ENCODE results near the gene PSMC5.

Gene PSMC5

DNA sequence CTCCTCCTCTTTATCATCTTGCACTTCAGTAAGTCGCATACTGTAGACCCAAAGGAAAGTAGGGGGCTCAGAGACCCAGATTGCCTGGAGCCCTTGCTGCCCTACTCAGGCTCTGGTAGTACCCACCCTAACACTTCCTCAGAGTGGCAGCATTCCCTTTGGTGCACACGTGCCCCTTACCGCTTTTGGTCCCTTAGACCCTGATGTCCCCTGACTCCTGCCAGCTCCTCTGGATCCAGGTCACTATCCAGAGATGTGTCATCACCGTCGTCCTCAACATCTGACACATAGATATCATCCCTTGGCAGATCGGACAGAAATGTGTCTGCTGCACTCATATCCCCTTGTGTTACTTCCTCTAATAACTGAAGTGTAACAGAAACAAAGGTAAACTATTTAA is 5.4 kb upstream of the PSMC5 start:
- DNase-seq: no peak

DNA sequence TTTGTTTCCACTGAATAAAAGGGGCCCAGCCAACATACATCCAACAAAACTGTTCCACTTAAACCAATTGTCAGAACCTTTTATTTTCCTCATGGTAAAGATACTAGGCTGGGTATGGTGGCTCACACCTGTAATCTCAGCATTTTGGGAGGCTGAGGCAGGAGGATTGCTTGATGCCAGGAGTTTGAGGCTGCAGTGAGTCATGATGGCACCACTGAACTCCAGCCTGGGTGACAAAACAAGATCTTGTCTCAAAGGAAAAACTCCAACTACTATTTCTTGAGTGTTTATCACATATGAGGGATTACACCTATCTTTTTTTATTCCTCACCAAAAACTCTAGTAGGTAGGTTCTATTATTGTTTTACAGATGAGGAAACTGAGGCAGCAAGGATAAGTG is 4.7 kb upstream of the PSMC5 start:
- no peak for DNase-seq

DNA sequence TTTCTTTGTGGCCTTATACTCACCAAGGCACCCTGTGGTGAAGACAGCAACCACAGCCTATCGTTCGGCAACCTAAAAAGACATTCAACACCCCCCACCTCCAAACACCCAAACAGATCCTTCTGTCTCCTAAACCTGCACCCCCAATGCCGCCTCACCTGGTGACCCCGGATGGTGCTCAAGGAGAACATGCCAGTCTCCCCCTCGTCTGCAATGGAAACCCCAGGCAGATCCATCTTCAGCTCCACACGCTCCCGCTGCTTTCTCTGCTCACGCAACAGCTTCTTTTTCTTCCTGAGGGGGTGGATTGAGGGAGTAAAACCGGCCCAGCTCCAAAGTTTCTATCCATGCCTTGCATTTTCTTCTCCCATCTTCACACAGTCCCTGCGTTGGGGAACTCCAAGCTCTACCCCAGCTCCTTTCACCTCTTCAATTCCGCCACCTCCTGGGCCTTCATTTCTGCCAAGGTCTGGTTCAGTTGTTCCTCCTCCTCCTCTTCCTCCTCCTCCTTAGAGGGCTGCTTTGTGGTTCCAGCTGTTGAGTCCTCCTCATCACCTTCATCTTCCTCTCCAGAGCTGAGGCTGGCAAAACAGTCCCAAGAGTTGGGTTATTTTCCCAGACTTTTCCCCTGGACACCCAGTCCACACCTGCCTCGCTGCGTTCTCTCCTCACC is 3.4 kb upstream of the PSMC5 start:
- no peak for DNase-seq

DNA sequence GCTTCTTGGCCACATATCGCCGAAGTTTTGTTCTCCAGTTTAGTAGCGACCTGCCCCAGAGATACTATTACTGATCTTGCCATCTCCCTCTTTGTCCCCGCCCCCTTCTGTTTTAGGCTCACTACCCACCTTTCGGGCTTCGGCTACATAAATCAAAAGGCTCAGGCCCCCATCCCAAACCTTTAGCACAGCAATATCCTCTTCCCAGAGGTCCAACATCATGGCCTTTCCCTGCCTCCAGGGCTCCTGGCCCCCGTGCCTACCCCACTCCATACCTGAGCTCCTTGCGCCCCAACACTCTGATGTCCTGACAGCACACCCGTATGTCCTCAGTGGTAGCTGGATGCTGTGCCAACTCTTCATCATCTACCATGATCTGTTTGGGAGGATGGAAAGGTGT is 2.9 kb upstream of the PSMC5 start:
- DNase-seq: no peak

DNA sequence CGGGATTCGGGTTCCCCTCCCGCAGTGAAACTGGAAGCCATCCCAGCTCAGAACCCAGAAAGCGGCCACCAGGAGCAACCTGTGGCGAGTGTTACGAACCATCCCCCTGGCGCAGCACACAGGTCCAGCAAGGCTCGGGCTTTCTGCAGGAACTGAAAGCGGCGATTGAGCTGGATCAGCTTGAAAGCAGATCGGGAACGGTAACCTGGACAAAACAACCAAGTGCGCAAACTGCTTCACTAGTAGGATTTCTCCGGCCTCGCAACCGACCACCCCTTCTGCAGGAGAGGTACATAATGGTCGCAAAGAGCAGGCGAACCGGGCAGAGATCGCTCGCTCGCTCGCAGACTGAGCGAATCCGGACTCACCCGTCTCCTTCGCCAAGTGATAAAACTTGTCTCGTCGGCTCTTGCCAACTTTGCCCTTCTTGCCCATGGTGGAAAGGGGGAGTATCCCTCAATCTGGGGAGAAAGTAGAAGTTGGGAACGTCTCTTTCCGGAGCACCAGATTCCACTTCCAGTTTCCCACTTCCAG is 696 bp upstream of the PSMC5 start:
- no peak for DNase-seq

DNA sequence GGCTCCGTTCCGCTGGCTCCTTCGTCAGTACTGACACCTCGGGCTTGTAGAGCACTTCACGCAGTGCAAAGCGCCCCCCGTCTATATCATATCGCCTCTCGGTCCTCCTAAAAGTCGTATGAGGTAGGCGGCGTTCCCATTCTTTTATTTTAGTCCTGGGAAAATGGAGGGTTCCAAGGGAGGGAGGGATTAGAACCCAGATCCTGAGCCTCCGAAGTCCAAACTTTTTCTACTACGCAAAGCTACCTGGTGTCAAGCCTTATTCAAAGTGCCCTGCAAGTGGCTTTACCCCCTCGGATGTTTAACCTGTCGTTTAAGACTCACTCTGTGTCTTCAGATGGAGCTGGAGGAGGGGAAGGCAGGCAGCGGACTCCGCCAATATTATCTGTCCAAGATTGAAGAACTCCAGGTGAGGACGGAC is 580 bp downstream of the PSMC5 start:
- no peak for DNase-seq

DNA sequence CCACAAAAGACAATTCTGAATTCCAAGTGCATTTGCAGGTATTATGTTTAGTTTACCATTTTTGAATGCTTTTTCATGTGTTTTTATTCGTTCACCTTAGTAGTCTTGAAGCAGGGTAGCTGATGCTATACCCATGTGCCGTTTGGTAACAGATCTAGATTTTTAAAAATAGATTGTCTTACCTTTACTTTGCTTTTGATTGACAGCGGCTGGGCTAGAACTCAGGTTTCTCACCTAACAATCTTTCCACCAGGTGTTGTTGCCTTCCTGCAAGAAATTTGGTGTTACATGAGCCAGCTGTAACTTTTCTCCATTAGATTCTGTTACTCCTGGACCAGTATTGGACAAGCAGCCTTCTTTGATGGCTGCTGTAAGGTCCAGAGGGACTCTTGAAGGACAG is 1.7 kb downstream of the PSMC5 start:
- DNase-seq: no peak

DNA sequence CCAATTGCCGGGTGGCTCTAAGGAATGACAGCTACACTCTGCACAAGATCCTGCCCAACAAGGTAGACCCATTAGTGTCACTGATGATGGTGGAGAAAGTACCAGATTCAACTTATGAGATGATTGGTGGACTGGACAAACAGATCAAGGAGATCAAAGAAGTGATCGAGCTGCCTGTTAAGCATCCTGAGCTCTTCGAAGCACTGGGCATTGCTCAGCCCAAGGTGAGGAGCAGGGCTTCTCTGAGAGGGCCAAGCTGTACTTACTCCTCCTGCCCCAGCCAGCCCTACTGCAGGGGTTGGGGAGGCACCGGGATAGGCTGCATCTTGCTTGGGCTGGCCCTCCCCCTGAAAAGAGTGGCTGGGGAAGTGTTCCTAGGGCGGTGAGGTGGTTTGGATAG is 3.0 kb downstream of the PSMC5 start:
- no peak for DNase-seq

DNA sequence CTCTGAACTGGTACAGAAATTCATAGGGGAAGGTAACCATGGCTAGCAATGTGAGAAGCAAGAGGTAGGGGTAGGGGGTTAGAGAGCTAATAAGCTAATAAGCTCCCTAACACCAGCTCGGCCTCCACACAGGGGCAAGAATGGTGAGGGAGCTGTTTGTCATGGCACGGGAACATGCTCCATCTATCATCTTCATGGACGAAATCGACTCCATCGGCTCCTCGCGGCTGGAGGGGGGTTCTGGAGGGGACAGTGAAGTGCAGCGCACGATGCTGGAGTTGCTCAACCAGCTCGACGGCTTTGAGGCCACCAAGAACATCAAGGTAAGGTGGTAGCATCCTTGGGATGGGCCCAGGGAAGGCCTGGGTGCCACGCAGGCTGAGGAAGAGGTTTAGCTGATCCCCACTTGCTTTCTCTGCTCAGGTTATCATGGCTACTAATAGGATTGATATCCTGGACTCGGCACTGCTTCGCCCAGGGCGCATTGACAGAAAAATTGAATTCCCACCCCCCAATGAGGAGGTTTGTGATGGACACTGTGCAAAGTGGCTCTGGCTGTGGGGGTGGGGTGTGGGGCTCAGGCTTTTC is 3.8 kb downstream of the PSMC5 start:
- DNase-seq: no peak

DNA sequence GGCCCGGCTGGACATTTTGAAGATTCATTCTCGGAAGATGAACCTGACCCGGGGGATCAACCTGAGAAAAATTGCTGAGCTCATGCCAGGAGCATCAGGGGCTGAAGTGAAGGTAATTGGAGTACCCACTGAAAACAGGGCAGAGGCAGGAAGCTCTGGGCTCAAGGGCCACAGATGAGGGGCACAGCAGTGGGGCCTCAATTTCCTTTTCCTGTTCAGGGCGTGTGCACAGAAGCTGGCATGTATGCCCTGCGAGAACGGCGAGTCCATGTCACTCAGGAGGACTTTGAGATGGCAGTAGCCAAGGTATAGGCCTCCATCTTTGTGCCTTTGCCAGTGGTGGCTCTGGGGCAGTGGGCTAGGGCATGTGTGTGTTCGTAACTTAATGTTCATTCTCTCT is 4.3 kb downstream of the PSMC5 start:
- DNase-seq: no peak

DNA sequence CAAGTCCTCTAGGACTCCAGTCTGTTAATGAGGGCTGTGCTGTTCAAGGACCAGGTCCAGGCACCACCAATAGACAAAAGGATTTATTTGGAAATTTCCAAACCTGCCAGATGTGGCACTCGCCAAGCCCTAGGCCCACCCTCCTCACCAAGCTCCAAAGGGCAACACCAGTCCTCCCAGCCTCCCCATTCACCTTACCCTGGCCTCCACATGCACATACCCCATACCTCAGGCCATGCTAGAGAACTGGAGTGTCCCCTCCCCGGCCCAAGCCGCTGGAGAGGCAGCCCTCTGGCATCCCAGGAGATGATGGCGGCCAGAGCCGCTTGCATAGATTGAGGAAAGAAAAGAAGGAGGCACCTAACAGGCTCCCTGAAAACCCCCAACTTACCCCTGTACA is 4.8 kb downstream of the PSMC5 start:
- DNase-seq: no peak

DNA sequence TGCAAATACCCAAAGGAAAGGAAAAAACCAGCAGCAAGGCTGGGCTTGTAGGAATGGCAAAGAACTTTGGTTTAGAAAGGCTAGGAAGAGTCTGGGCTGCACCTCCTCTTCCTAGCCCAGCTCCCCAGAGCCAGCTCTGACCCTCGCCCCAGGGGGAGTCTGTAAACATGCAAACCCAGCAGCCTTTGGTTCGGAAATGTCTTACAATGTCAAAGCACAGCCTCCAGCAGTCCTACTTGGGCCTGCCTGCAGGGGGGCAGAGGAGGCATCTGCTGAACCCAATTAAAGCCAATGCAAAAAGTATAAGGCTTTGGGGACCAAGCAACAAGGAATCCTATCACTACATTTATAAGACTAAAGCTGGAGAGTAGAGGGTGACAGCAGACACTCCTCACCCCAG is 5.2 kb downstream of the PSMC5 start:
- no peak for DNase-seq

DNA sequence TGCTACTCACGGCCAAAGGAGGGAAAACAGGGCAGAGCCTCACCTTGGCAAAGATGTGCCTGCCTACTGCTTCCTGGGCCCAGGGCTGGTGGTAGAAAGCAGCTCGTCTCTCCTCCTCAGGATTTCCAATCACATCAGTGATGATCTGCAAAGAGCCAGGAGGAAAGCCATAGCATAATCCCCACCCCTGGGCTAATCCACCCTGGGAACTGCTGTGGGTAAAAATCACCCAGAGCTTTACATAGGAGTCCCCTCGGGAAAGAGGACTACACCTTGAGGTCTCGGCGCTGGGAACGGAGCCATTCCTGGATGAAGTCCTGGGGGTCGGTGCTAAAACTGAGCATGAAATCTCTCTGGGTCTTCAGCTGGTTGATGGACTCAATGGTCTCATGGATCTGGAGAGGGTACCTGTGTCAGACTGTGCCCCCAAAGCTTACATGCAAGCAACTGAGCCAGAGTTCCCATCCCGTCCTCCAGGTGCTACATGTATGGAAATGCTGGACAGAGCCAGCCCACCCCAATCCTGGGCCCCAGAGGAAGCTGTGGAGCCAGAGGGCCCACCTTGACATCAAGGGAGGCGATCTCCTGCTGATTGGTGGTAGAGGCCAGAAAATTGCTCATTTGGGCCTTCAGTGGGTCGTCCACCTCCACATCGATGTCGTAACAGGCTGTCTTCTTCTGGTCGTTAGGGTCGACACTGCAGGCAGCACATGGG is 6.0 kb downstream of the PSMC5 start:
- DNase-seq: no peak

DNA sequence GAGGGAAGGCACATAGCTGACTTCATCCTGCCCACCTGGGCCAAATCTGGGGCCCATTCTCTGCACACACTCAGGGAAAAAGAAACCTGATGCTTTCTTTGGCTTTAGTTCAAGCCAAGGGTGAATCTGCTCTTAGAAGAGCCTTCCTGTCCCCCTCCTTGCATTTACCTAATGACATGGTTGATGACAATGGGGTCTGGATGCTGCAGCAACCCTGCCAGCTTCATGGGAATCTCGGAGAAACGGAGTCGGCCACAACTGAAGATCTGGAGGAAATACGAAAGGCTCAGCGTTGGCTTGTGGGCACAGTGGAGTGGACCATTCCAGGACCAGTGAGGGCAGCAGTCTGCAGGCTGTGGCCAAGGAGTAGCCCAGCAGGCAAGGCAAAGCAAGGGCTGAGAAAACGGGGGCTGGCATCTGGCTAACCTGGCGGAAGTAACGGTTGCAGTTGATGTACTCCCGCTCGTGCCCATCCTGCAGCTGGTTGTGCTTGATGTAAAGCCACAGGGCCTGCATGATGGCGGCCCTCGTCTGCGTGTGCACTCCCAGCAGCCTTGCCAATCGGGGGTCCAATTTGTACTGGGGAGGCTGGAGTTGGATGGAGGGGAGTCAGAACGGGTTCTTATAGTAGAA is 6.6 kb downstream of the PSMC5 start:
- no peak for DNase-seq

DNA sequence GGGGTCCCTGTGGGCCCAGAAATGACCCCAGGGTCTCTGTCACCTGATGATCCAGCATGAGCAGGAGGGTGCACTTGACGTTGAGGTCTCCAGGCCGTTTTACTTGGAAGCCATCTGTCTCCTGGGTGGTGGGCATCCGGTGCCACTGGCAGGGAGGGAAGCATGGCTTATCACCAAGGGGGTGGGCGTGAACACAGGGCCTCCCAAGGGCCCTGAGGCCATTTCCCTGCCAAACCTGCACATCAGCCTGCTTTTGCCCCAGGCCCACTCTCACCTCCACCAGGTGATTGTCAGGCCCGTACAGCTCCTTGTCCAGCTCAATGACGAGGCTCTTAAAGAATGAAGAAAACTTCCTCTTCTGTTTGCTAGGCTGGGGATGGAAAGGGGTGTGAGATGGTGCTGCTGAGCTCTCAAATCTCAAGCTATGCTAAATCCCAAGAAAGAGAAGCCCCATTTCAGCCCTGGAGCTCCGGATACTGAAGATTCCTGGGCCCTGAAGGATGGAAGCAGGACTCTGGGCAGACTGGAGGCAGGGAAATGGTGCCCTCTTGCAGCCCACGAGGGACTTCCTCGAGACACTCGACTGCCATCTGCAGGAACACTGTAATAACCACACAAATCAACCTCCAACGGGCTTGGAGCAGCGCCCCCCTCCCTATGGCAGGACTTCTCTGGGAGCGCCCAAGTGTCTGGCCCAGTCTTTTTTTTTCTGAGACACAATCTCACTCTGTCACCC is 7.4 kb downstream of the PSMC5 start:
- DNase-seq: peak; percentile 68

DNA sequence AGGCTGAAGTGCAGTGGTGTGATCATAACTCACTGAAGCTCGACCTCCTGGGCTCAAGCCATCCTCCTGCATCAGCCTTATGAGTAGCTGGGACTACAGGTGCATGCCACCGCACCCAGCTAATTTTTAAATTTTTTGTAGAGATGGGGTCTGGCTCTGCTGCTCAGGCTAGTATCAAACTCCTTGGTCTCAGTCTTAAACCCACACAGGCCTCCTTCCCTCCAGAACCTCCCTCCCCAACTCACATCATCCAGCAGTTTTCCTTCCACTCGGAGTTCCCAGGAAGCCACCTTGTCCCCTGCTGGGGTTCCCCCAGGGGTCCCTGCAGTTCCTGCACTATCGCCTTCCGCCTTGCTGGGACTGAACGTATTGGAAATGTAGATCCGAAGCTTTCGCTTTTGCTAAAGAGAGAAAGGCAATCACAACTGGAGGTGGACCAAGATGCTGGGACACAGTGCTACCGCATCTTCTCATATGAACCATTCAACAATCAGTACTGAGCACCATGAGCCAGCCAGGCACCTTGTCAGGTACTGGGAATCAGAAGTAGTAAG is 8.0 kb downstream of the PSMC5 start:
- no peak for DNase-seq

DNA sequence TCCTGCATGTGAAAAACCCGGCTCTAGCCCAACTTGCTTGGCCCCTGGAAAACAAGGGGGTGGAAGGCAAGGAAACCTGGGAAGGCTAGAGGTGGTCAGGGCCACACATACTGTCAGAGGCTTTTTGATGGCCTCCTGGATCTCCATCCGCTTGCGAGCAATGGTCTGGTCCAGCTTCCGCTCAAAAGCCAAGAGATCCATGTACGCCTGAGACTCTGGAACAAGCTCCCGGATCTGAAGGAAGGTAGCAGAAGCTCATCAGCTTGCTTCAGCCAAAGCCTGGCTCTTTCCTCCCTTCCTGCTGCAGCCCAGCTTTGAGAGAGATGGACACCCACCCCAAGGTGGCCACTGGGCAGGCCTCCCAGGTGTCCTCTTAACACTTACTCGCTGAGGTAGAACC is 9.6 kb downstream of the PSMC5 start:
- no peak for DNase-seq

DNA sequence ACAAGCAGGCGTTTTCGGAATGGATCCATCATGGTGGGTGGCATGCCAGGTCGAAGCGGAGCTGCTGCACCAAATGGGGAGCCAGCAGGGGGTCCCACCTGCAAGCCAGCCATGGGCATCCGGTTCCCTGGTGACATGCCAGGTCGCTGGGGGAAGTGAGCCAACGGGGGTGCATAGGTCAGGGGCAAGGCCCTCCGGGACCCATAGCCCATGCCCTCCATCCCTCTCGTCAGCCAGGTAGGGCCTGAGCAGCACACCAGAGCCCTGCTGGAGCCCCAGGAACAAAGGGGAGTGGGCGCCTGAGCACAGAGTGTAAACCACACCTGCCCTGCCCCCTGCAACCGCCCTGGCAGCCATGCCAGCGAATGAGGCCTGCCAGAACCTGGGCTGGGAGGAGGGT is 10.2 kb downstream of the PSMC5 start:
- DNase-seq: no peak

DNA sequence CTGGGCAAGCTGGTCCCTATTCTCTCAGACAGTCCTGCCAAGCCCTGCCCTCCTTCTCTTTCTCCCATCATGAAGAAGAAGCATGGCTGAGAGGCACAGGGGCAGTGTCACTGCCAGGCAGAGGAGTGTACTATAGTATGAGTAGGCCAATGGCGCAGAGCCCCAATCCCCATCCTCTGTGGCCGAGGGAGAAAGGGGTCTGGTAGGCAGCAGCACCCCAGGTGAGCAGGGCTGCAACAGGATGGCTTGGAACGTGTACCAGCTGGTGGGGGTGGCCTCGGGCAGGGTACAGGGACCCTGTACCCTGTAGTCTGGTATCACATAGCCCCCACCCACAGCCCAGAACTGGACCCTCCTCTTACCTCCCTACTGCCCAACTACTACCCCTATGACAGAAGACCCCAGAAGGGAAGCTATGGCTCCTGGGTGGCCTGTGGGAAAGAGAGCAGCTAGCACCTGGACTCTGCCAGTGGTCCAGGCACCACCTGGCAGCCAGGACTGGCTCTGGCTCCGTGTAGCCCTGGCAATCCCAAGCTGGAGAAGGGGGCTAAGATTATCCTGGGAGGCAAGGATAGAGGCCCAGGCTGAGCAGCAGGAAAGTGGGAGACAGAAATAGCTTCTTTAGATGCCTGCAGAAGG is 10.8 kb downstream of the PSMC5 start:
- no peak for DNase-seq

DNA sequence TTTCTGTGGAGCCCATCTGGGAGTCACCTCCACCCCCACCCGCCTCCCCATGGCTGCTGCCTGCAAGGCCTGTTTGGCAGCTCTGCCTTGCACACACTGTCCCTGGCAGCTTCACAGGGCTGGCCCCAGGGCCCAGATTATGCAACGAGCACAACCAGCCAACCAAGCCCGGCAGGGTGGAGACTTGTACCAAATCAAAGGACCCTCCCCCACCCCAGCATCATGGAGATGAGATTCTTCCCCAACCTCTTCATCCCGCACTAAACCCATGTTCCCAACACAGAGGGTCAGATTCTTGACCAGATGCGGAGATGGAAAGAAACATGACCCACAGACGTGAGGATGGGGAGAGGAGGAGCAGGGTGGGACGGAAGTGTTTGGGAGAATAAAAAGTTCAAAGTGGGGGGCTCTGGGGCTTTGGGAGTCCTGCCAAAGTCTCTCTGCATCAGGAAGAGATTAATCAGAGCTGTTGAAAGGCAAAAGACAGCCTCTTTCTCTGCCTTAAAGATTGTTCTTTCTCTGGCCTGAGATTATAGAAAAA is 11.5 kb downstream of the PSMC5 start:
- no peak for DNase-seq

DNA sequence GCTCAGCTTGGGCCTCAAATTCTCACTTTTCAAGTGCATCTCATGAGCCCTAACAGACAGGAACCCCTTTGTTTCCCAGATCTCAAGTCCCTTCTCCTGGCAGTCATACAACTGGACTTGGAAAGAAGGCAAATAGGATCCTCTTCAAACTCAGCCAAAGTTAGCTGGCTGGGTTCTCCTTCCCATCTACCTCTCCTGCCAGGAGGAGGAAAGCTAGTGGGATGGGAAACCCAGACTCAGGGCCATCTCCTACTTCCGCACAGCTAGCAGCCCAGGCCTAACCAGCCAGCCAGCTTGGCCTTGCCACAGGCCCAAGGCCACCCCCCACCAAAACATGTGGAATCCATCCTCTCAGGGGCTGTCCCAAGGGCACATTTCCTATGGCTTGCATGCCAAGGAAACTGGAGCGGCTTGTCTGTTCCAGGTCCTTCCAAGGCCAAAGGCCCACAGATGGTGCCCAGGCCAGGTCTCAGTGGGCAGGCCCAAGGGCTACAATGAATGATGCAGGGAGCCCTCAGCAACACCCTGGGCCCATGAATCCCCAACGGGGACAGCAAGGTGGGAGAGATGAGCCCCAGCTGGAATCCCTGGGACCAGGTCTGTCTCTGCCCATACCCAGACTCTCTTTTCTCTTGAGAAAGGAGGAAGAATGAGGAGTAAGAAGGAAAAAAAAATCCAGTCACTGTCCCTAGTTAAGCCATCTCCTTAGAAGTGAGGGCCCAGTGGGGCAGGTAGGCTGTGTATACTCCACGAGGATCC is 13.5 kb downstream of the PSMC5 start:
- DNase-seq: no peak
